ENCODE results near the gene FBN1. TPM values are rescaled to one million over a fixed set of nuclear protein-coding genes. Genes with fewer than 3 reads are reported as not detected.

Gene FBN1
- total and polyA plus RNA-seq, 2 experiments from 2014 or later: 1.9 to 3.8 TPM

GRCh38 chr15:48391950-48392349, 253.6 kb downstream of the FBN1 start:
- Histone ChIP-seq H4K20me1 (replicated peaks; ENCODE audit: insufficient read depth) (no peaks in the 10 kb centered on the region), H3K9me2 (ENCODE audit: insufficient read depth) (peaks cover 10% of the 10 kb centered on the region), H3K27ac (ENCODE audit: low read depth) (no peak overlapping the region), H3K4me2 (no peak overlapping the region), H3K27me3 (ENCODE audit: insufficient read depth) (no peaks in the 10 kb centered on the region), H3K4me3 (no peak overlapping the region), H3K79me2 (replicated peaks; ENCODE audit: insufficient read depth) (no peaks in the 10 kb centered on the region), H2AFZ (peak overlapping the region; percentile 72; the same call in 1 of the 2 replicates), H3K36me3 (ENCODE audit: insufficient read depth) (no peaks in the 10 kb centered on the region), H3F3A (replicated peaks; ENCODE audit: low read depth) (no peaks in the 10 kb centered on the region), H3K4me1 (ENCODE audit: insufficient read depth) (no peaks in the 10 kb centered on the region)
- Mint-ChIP-seq H3K9me3 (no peaks in the 10 kb centered on the region), H3K27ac (no peak overlapping the region), H3K4me1 (peaks cover 4% of the 10 kb centered on the region; the same call in 1 of the 3 replicates), H3K27me3 (ENCODE audit: insufficient read depth, low read depth, poor library complexity) (no peaks in the 10 kb centered on the region), H3K4me3 (no peak overlapping the region), H3K36me3 (ENCODE audit: low read depth) (no peaks in the 10 kb centered on the region)
- DNase-seq (ENCODE audit: low spot score) (no peak), ATAC-seq (no peak)
- no peak for TF ChIP-seq CREB1 (CRISPR knock-in tag; IDR thresholded peaks at IDR 0.05; ENCODE audit: low read depth)
- no peak for TF ChIP-seq STAT1 (IDR thresholded peaks at IDR 0.05; ENCODE audit: unreplicated experiment)
- TF ChIP-seq EZH2 (IDR thresholded peaks at IDR 0.05; ENCODE audit: low read depth, unreplicated experiment): no peak
- no peak for TF ChIP-seq ZNF331 (CRISPR knock-in tag; IDR thresholded peaks at IDR 0.05; ENCODE audit: low read depth)
- TF ChIP-seq, protein P1, sequence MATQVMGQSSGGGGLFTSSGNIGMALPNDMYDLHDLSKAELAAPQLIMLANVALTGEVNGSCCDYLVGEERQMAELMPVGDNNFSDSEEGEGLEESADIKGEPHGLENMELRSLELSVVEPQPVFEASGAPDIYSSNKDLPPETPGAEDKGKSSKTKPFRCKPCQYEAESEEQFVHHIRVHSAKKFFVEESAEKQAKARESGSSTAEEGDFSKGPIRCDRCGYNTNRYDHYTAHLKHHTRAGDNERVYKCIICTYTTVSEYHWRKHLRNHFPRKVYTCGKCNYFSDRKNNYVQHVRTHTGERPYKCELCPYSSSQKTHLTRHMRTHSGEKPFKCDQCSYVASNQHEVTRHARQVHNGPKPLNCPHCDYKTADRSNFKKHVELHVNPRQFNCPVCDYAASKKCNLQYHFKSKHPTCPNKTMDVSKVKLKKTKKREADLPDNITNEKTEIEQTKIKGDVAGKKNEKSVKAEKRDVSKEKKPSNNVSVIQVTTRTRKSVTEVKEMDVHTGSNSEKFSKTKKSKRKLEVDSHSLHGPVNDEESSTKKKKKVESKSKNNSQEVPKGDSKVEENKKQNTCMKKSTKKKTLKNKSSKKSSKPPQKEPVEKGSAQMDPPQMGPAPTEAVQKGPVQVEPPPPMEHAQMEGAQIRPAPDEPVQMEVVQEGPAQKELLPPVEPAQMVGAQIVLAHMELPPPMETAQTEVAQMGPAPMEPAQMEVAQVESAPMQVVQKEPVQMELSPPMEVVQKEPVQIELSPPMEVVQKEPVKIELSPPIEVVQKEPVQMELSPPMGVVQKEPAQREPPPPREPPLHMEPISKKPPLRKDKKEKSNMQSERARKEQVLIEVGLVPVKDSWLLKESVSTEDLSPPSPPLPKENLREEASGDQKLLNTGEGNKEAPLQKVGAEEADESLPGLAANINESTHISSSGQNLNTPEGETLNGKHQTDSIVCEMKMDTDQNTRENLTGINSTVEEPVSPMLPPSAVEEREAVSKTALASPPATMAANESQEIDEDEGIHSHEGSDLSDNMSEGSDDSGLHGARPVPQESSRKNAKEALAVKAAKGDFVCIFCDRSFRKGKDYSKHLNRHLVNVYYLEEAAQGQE (IDR thresholded peaks at IDR 0.05; ENCODE audit: unreplicated experiment): no peak
- no peak for TF ChIP-seq ETS1 (IDR thresholded peaks at IDR 0.05)
- no peak for TF ChIP-seq ZNF462 (CRISPR knock-in tag; IDR thresholded peaks at IDR 0.05)
- TF ChIP-seq NANOG (IDR thresholded peaks at IDR 0.05; ENCODE audit: borderline replicate concordance): no peak
